Smooth muscle cell (in vitro differentiated cells): ENCODE results near the gene ZNF217. TPM values are rescaled to one million over a fixed set of nuclear protein-coding genes. Genes with fewer than 3 reads are reported as not detected.
A peak's percentile ranks its signal among the peaks of the same experiment; 100 is the strongest.

ENCODE experiments used
- DNase-seq: peaks from one replicate; lab custom pipeline; 2025; ENCODE audit not compliant: unreplicated experiment; lab: John Stamatoyannopoulos, UW
- H2AFZ ChIP-seq: fragments of 200-600 bp; sonication (generic); 2 replicates; pipeline ENCODE4 v1.6.0; 2016; ENCODE audit warnings: antibody characterized with exemption, low read depth, mild to moderate bottlenecking
- H3F3A ChIP-seq: fragments of 200-600 bp; sonication (generic); 2 replicates; pipeline ENCODE4 v1.6.0; 2017; ENCODE audit warnings: antibody characterized with exemption, low read depth
- H3K27ac ChIP-seq: fragments of 200-600 bp; sonication (generic); 2 replicates; pipeline ENCODE4 v1.5.1; 2016; ENCODE audit warnings: low read depth, mild to moderate bottlenecking
- H3K27me3 ChIP-seq: fragments of 200-600 bp; sonication (generic); 2 replicates; pipeline ENCODE4 v1.6.1; 2016; ENCODE audit warnings: low read depth, mild to moderate bottlenecking
- H3K36me3 ChIP-seq: fragments of 200-600 bp; sonication (generic); 2 replicates; pipeline ENCODE4 v1.5.1; 2016; ENCODE audit warnings: low read depth
- H3K4me1 ChIP-seq: fragments of 200-600 bp; sonication (generic); 2 replicates; pipeline ENCODE4 v1.5.1; 2016; ENCODE audit warnings: low read depth
- H3K4me2 ChIP-seq: fragments of 200-600 bp; sonication (generic); 2 replicates; pipeline ENCODE4 v1.6.0; 2016; ENCODE audit warnings: mild to moderate bottlenecking
- H3K4me3 ChIP-seq: fragments of 200-600 bp; sonication (generic); 2 replicates; pipeline ENCODE4 v1.5.1; 2016; ENCODE audit warnings: mild to moderate bottlenecking
- H3K79me2 ChIP-seq: fragments of 200-600 bp; sonication (generic); 2 replicates; pipeline ENCODE4 v1.6.0; 2016; ENCODE audit warnings: low read depth, mild to moderate bottlenecking
- H3K9ac ChIP-seq: fragments of 200-600 bp; sonication (generic); 2 replicates; pipeline ENCODE4 v1.6.0; 2016; ENCODE audit warnings: low read depth
- H3K9me3 ChIP-seq: fragments of 200-600 bp; sonication (generic); replicated peaks from 2 replicates; pipeline ENCODE4 v1.5.1; 2016; ENCODE audit warnings: low read depth
- H4K20me1 ChIP-seq: fragments of 200-600 bp; sonication (generic); 2 replicates; pipeline ENCODE4 v1.6.0; 2016; ENCODE audit warnings: low read depth
- WGBS: methylation state at CpG from one replicate; pipeline ENCODE4 v1.1.7; 2016; ENCODE audit warnings: low lambda C conversion rate; 5-methylcytosine and 5-hydroxymethylcytosine counted together
- polyA plus RNA-seq: library from polyadenylated mRNA; unstranded; fragments of >200 nt; fragmentation: Nextera tagmentation; extraction: Ambion mirVana; gene quantifications from 2 replicates; pipeline ENCODE4 v1.2.1, GENCODE V29; 2016
- total RNA-seq: library from RNA; depleted of rRNA; stranded (reverse); fragments of >200 nt; gene quantifications from 2 replicates; pipeline ENCODE4 v1.2.3, GENCODE V29; 2014
- TF ChIP-seq, protein P1 (sequence below): fragments of 200-600 bp; sonication (generic); IDR thresholded peaks from 2 replicates; pipeline ENCODE4 v1.5.1; 2017; ENCODE audit warnings: borderline replicate concordance, mild to moderate bottlenecking, antibody characterized with exemption; ENCODE audit not compliant: insufficient read depth, poor library complexity, severe bottlenecking

The ZNF217 gene
- total and polyA plus RNA-seq, 2 experiments from 2014 or later: 3.9 to 42.2 TPM

DNA sequence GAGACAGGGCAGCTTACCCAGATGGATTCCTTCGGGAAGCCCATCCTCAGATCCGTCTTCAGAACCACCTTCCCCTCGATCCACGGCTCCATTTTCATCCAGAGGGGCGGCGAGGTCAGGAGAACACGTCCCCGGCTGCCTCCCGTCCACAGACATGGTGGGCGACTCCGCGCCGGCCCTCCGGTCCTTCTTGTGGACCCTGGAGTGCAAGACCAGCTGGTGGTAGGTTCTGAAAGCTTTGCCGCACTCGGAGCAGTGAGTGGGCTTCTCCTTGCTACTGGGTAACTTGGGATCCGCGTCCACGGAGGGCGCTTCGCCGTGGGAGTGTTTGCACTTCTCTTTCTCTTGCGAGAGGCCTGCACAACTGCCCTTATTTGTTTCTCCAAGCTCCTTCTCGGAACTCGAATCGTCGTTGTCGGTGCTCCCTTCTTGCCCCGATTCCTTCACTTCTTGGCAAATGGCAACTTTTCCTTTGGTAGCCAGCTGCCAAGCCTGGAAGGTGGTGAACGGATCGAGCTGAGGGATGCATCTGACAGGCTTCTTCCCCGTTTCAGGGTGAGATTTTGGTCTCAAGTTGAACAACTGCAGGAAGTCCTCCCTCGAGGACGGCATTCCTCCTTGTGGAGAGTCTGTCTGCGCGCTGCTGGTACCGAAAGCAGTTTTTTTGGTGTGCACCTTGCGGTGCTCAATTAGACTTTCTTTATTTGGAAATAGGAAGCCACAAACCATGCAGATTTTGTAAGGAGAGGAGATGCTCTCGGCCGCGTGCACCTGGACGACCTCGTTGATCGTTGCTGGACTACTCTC, 12.0 kb downstream of the ZNF217 start:
- H3K79me2 ChIP-seq: peaks cover 94% of the 10 kb centered on the region
- TF ChIP-seq, protein P1, sequence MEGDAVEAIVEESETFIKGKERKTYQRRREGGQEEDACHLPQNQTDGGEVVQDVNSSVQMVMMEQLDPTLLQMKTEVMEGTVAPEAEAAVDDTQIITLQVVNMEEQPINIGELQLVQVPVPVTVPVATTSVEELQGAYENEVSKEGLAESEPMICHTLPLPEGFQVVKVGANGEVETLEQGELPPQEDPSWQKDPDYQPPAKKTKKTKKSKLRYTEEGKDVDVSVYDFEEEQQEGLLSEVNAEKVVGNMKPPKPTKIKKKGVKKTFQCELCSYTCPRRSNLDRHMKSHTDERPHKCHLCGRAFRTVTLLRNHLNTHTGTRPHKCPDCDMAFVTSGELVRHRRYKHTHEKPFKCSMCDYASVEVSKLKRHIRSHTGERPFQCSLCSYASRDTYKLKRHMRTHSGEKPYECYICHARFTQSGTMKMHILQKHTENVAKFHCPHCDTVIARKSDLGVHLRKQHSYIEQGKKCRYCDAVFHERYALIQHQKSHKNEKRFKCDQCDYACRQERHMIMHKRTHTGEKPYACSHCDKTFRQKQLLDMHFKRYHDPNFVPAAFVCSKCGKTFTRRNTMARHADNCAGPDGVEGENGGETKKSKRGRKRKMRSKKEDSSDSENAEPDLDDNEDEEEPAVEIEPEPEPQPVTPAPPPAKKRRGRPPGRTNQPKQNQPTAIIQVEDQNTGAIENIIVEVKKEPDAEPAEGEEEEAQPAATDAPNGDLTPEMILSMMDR: no peak
- DNase-seq: no peak
- H3K36me3 ChIP-seq: no peaks in the 10 kb centered on the region
- no peaks in the 10 kb centered on the region for H3K9me3 ChIP-seq
- 96% methylated on average over 44 of the region's 44 CpGs for WGBS
- H3K4me1 ChIP-seq: peaks cover 62% of the 10 kb centered on the region
- no peak overlapping the region for H3K9ac ChIP-seq
- H3F3A ChIP-seq: peaks cover 21% of the 10 kb centered on the region
- no peaks in the 10 kb centered on the region for H3K27me3 ChIP-seq
- H3K27ac ChIP-seq: peak overlapping the region; percentile 86
- no peak overlapping the region for H3K4me3 ChIP-seq
- peaks cover 70% of the 10 kb centered on the region for H4K20me1 ChIP-seq
- H3K4me2 ChIP-seq: no peak overlapping the region
- no peak overlapping the region for H2AFZ ChIP-seq

DNA sequence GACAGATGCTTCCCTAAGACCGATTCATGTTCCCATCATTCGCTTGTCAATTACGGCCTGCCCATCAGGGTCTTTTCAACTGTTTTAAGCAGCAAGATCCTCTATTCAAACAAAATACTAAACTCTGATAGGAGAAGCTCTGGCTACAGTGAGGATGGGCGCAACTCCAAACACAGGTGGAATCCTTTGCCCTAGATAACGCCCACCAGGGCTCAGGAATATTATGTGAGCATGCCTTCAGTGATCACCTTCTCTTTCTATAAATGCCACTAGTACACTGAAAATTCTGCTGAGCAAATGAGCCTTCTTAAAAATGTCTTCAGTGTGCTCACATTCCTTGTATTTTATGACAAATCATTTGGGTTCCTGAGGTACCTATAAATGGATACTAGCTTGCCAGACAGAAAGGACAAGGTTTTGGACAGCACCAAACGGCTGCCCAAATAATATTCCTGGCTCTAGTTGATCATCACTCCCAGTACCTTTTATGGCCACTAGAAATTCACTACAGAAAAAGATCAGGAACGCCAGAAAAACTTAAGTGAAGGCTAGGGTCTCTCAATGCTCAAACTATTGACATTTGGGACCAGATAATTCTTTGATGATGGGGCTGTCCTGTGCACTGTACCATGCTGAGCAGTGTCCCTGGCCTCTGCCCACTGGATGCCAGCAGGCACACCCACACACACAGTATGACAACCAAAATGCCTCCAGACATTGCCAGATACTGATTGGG, 13.1 kb downstream of the ZNF217 start:
- Histone ChIP-seq H3K4me3 (no peak overlapping the region), H3K9me3 (no peaks in the 10 kb centered on the region), H3K36me3 (peaks cover 8% of the 10 kb centered on the region), H2AFZ (no peak overlapping the region), H3K4me2 (peak overlapping the region; percentile 54), H3K9ac (peak overlapping the region; percentile 47), H3K79me2 (peaks cover 94% of the 10 kb centered on the region), H4K20me1 (peaks cover 71% of the 10 kb centered on the region), H3F3A (peaks cover 21% of the 10 kb centered on the region), H3K27me3 (no peaks in the 10 kb centered on the region), H3K27ac (peak overlapping the region; percentile 84), H3K4me1 (peaks cover 51% of the 10 kb centered on the region)
- WGBS: 88% methylated on average over 7 of the region's 7 CpGs
- TF ChIP-seq, protein P1: no peak
- no peak for DNase-seq

DNA sequence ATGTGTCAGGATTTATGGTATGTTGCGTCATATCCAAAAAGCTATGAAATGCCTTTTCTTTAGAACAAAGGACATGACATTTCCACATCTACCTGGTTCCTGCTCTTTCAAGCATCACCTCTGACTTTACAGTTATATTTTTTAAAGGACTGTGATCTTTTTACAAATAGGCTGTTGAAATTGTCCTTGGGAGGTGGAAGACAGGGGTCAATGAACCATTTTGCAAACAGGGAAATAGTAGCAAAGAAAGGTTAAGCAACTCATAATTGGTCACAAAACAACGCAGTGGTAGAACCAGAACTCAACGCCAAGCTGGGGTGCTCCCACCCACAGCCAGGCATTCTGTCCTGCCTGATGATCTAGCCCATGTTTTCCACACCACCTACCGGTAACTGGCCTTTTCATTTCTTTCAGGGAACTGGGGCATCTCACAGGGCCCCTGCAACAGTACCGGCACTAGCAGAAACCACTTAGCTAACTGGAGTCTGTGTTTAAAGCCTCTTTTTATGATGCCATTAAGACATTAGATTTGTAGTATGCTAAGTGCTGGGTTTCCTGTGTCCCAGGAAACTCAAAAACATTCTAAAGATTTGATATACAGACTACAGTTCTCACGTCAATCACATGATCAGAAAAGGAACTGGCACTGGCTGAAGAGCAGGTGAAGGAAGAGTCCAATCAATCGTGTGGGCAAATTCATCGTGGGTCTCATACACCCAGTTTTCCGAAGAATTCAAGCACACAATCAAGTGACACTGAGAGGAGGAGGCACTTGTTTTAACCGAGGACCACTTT, 13.9 kb downstream of the ZNF217 start:
- Histone ChIP-seq H3K4me1 (peaks cover 44% of the 10 kb centered on the region), H3K4me2 (peak overlapping the region; percentile 54), H3K27ac (peak overlapping the region; percentile 84), H3K79me2 (peaks cover 94% of the 10 kb centered on the region), H3K9ac (peak overlapping the region; percentile 47), H3K4me3 (peak overlapping the region; percentile 9), H2AFZ (no peak overlapping the region), H3K27me3 (no peaks in the 10 kb centered on the region), H3K9me3 (no peaks in the 10 kb centered on the region), H4K20me1 (peaks cover 79% of the 10 kb centered on the region), H3F3A (peaks cover 21% of the 10 kb centered on the region), H3K36me3 (peaks cover 9% of the 10 kb centered on the region)
- DNase-seq: no peak
- WGBS: 47% methylated on average over 10 of the region's 10 CpGs
- TF ChIP-seq, protein P1: no peak
